Activated CD4-positive, alpha-beta T cell treated with anti-CD3 and anti-CD28 coated beads, Interleukin-2, amount 50 U/mL, for 4 hours (primary cell): ENCODE measurements around the gene WRAP53.

ENCODE experiments used
- DNase-seq, 2 experiments: peaks; one replicate each; pipeline ENCODE4 v3.0.0-alpha.2; 2020

Gene WRAP53

DNA sequence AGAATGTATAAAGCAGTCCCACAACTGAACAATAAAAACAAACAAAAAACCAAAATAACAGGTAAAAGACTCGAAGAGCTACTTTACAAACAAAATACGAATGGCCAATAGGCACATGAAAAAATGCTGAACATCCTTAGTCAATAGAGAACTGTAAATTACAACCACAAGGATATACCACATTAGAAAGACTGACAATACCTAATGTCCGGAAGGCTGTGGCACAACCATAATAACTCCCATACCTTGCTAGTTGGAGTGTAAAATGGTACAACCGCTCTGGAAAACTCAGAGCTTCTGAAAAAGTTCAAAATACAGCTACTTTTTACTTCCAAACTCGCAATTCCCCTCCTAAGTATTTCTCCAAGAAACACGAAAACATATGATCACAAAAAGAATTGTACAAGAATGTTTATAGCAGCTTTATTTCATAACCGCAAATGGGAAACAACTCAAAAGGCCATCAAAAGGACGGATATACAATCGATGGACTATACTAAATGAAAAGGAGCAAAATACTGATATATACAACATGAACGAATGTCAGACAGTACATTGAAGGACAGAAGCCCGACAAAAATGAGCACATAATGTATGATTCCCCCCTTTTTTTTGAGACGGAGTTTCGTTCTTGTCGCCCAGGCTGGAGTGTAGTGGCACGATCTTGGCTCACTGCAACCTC is 3.3 kb upstream of the WRAP53 start:
- no peak for DNase-seq

DNA sequence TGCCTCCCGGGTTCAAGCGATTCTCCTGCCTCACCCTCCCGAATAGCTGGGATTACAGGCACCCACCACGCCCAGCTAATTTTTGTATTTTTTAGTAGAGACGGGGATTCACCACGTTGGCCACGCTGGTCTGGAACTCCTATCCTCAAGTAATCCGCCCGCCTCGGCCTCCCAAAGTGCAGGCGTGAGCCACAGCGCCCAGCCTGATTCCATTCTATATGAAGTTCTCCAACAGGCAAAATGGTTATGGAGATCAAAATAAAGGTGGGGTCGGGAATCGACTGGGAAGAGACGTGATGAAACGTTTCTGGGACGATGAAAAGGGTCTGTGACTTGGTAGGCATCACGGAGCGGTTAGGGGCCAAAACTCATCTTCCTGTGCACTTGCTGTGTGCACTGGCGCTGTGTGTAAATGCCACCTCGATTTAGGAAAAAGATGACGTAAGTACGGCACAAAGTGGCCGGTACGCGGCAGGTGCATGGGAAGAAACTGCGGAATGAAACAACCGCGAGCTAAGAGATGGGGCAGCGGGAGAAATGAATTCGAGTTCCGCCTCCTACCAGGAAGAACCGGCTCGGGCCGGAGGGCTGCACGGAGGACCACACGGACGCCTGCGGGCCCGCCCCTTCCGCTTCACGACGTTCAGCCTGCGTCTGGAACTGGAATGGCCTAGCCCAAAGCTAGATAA is 2.6 kb upstream of the WRAP53 start:
- peak; percentile 79 for DNase-seq

DNA sequence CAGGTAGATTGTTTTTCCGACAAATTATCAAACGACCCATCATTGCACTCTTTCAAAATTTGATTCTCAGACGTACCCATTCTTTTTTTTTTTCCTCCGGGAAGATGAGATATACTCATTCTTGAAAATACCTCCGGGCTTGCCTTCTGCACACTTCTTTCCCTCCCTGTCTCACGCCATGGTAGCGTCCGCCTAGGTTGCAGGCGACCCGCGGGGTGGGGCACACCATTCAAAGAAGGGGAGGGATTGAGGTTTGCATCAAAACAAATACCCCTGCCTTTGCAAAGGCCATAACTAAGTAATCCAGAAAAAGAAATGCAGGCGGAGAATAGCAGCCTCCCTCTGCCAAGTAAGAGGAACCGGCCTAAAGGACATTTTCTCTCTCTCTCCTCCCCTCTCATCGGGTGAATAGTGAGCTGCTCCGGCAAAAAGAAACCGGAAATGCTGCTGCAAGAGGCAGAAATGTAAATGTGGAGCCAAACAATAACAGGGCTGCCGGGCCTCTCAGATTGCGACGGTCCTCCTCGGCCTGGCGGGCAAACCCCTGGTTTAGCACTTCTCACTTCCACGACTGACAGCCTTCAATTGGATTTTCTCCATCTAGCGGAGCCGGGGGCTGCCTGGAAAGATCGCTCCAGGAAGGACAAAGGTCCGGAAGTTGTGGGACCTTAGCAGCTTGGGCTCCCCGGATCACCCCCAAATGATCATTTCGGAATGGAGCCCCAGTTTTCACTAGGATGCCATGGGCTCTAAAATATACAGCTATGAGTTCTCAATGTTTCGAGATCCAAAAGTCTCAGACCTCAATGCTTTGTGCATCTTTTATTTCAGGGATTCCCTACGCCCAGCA is 1.8 kb upstream of the WRAP53 start:
- DNase-seq = peak; percentile 70 to 71

DNA sequence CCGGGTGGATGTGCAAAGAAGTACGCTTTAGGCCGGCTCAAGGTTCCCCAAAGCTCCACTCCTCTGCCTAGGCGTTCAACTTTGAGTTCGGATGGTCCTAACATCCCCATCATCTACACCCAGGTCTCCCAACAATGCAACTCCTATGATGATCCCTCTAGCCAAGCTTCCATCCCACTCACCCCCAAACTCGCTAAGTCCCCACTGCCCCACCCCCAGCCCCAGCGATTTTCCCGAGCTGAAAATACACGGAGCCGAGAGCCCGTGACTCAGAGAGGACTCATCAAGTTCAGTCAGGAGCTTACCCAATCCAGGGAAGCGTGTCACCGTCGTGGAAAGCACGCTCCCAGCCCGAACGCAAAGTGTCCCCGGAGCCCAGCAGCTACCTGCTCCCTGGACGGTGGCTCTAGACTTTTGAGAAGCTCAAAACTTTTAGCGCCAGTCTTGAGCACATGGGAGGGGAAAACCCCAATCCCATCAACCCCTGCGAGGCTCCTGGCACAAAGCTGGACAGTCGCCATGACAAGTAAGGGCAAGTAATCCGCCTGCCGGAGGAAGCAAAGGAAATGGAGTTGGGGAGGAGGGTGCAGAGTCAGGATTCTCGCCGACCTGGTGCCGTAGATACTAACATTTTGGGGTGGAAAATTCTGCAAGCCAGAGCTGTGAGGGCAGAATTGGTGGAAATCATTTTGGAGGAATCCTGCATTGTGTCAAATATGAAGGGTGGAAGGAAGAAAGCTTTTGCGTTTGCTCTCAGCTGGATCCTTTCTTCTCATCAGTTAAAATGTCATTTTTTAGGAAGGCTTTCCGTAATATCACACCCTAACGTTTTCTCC is 987 bp upstream of the WRAP53 start, which contains the start of gene TP53:
Gene TP53 (minus strand): TSS at position 419 of the 836 bp plus-strand sequence. CDS start 10,896 bp downstream, outside the sequence.
- peak; percentile 83 to 86 for DNase-seq

DNA sequence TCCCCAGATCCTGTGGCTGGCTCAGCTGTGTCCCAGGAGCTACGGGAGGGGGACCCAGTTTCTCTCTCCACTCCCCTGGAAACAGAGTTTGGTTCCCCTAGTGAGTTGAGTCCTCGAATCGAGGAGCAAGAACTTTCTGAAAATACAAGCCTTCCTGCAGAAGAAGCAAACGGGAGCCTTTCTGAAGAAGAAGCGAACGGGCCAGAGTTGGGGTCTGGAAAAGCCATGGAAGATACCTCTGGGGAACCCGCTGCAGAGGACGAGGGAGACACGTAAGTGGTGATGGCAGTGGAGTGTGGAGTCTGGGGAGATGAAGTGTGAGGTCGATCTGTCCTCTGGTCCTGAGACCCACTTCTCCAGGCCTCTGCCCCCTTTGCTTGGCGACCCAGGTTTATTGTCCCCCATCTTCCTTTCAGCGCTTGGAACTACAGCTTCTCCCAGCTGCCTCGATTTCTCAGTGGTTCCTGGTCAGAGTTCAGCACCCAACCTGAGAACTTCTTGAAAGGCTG is 585 bp downstream of the WRAP53 start:
- no peak for DNase-seq

DNA sequence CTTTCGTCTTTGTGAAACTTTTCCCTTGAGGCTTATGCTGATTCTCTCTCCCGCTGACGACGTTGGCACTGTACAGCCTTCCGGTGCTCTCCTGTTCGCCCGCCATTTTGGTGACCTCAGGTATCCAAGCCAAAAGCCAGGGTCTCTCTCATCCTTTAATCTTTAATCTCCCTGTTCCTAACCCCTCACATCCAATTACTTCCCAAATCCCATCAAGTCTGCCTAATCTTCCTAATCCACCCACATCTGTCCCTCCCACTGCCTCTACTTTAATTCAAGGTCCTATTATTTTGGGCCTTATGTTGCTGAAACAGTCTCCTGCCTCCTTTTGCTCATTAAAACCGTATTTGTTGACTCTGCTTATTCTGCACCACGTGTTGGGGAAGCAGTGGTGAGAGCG is 7.3 kb downstream of the WRAP53 start:
- no peak for DNase-seq

DNA sequence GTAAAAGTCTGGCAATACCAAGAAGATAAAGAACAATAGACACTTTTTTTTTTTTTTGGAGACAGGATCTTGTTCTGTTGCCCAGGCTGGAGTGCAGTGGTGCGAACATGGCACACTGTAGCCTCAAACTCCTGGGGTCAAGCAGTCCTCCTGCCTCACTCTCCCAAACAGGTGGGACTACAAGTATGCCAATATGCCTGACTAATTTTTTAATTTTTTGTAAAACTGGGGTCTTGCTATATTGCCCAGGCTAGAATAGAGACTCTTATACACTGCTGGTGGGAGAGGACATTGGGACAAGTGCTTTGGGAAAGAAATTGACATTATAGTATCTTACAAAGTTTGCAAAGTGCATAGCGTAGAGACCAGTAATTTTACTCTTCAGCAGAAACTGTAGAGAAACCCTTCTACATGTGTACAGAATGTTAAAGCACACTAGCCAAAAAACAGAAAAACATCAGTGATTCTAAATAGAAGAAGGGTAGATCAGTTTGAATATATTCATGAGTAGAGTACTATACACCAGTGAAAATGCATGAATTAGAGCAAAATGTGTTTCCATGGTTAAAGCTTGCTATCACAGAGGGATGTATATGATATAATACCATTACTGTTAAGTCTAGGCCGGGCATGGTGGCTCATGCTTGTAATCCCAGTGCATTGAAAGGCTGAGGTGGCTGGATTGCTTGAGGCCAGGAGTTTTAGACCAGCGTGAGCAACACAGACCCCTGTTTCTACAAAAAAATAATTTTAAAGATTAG is 9.7 kb downstream of the WRAP53 start:
- no peak for DNase-seq

DNA sequence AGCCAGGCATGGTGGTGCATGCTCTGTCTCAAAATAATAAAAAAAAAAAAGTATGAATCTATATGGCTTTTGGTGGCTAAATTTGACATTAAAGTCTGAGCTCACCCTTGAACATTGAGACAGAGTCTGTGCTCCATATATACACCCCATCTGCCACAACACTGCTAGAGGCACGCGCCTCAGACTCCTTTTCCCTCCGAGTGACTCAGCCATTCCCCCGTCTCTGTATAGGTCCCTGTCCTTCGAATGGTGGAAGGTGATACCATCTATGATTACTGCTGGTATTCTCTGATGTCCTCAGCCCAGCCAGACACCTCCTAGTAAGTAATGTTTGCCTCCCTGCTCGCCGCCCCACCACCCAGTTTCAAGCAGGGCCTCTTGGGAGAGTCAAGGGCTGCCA is 12.2 kb downstream of the WRAP53 start:
- DNase-seq = no peak

DNA sequence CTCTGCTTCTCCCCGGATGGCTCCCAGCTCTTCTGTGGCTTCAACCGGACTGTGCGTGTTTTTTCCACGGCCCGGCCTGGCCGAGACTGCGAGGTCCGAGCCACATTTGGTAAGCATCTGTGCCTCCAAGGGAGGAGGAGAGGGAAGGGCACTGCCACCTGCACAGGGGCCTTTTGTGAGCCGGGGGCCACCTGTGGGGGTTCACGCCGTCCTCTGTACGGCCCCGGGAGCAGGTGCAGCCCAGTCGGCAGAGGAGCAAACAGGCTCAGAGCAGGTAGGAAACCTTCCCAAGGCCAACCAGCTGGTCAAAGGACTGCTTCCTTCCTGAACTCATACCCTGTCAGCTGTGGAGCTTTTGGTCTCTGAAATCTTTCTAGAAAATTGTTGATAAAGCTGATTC is 13.4 kb downstream of the WRAP53 start:
- no peak for DNase-seq

DNA sequence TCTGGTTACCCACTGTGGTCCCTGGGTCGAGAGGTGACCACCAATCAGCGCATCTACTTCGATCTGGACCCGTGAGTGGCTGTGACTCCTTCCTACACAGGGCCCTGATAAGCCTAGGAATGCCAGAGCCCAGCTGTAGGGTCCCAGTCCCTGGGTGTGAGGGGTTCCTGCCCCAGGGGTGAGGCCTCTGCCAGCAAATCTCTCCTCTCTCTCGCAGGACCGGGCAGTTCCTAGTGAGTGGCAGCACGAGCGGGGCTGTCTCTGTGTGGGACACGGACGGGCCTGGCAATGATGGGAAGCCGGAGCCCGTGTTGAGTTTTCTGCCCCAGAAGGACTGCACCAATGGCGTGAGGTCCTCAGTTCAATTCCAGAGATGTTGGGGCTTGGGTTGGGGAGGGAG is 14.5 kb downstream of the WRAP53 start:
- no peak for DNase-seq

DNA sequence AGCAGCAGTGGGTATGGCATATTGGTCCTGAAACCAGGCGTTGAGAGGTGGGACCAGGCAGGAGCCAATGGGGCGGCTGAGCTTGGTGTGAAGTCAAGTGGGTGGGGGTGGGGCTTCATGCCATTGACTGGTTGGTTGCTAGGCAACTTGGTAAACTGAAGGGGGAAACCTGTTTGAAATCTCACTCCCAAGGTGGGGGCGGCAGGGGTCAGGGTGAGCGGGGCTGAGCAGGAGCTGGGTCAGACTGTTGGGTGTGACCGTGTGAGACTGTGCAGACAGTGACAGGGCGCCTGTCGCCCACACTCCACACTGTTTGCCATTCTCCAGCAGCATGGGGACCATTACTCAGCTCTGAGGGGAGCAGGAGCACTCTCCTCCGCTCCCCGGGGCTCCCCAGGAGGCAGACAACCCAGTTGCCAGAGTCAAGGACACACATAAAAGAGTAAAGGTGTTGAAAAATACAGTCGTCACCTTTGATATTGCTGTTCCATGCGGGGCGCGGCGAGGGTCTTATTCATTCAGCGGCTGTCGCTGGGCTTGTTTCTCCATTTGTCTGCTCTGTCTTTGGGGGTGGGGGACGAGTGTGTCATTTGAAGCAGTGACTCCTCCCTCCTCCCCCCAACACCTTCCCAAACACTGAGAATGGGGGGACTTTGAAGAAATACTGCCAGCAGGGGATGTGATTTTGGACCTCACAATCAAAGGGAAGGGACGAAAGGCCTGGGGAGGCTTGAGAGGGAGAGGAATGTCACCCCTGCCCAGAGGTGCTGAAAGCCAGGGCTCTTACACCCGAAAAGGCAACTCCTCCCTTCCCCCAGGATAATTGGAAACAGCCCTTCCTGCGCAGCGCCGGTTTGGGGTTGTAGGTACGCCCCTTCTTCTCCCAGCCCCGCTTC is 15.6 kb downstream of the WRAP53 start:
- DNase-seq = no peak

DNA sequence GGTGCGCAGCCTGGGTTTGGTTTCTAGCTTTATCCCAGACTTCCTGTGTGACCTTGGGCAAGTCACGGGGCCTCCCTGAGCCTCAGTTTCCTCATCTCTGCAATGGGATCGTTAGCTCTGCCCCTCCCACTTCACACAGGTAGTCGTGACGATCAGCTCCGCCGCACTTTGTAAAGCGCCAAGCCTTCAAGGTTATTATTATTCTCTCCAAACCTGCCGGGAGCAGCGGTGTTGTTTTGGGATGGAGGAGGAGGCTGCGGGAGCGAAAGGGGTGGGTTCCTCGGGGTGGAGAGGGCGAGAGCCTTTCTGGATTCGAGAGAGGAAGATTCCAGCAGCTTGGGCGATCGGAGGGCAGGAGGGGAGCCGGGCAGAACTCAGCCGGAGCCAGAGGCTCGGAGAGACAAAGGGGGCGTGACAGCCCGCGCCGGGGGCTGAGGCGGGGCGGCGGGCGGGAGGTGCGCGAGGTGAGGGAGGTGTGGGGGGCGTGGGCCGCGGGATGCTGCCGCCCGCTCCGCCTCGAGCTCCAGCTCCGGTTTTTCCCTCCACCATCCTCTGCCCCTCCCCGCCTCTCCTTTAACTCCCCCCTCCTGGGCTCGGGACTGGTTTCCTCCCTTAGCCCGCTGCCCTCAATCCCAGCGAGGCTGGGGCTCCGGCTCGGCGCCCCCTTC is 16.5 kb downstream of the WRAP53 start, which contains the start of gene EFNB3:
Gene EFNB3 (plus strand): TSS at position 602 of the 668 bp plus-strand sequence. CDS start 397 bp downstream, outside the sequence.
- no peak for DNase-seq

DNA sequence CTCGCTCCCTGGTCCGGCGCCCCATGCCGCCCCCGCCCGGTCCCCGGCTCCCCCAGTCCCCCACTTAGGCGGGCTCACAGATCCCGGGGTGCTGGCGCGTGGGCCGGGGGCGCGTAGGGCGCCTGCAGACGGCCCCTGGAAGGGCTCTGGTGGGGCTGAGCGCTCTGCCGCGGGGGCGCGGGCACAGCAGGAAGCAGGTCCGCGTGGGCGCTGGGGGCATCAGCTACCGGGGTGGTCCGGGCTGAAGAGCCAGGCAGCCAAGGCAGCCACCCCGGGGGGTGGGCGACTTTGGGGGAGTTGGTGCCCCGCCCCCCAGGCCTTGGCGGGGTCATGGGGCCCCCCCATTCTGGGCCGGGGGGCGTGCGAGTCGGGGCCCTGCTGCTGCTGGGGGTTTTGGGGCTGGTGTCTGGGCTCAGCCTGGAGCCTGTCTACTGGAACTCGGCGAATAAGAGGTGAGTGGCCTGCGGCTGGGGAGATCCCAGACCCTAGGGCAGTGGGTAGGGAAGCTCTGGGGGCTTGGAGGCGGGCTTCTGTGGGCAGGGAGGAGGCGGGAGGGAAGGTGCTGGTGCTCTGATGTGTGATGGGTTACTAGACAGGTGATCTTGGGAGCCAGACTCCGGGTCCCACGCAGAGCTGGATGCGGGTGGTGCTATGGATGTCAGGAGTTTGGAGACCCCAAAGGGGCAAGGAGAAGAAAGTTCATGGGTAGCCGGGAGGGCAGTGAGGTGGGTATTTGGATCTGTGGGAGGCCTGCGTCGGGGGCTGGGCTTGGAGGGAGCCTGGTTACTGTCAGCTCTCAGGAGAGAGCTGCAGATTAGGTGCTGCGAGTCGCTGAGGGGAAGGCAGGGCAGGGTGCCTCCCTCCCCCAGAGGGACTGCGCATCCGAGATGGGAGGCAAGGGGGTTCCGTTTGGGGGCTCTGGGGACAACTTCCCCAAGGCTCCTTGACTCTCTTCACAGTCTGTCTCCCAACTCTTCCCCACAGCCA is 17.3 kb downstream of the WRAP53 start:
- DNase-seq = no peak

DNA sequence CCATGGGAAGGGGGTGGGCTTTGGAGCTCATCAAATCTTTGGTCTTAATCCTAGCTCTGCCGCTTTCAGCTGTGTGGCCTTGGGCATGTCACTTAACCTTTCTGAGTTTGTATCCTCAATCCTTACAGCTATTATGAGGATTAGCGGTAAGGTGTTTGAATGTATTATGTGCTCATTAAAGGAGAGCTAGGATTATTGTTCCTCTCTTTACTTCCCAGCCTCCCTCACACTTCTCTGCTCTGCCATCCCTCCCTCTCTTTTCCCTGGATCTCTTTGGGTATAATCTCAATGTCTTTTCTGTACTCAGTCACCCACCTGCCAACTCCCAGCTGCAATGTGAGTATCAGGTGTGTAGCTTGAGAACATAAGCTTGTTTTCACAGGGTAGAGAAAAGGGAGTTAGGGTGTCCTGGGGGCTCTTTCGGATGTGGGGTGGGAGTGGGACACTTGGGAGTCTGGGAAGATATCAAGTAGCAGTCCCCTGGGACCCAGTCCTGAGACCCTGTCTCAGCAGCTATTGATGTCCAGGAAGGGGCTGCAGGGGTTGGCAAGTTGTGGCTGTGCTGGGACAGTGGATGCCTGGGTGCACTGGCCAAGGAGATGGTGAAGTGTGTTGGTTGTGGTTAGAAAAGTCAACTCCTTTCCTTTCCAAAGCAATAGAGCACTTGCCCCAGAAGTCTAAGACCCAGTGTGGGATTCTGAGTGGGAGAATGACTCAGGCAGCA is 18.5 kb downstream of the WRAP53 start:
- no peak for DNase-seq

DNA sequence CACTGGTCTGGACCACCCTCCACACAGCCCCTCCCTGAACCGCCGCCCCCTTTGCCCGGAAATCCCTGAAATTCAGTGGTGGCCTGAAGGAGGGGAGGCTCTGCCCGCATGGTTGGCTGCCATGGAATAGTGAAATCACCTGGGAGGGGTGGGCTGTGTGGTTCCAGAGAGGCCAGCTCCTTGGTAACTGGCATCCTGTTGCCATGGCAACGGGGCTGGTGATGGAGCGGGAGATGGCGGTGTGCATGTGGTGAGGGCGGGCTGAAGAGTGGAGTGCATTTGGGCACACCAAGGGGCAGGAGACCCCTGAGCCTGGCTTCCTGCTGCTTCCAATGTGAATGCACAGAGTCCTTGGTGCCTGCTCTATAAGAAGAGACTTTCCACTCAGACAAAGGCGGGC is 19.2 kb downstream of the WRAP53 start:
- no peak for DNase-seq

DNA sequence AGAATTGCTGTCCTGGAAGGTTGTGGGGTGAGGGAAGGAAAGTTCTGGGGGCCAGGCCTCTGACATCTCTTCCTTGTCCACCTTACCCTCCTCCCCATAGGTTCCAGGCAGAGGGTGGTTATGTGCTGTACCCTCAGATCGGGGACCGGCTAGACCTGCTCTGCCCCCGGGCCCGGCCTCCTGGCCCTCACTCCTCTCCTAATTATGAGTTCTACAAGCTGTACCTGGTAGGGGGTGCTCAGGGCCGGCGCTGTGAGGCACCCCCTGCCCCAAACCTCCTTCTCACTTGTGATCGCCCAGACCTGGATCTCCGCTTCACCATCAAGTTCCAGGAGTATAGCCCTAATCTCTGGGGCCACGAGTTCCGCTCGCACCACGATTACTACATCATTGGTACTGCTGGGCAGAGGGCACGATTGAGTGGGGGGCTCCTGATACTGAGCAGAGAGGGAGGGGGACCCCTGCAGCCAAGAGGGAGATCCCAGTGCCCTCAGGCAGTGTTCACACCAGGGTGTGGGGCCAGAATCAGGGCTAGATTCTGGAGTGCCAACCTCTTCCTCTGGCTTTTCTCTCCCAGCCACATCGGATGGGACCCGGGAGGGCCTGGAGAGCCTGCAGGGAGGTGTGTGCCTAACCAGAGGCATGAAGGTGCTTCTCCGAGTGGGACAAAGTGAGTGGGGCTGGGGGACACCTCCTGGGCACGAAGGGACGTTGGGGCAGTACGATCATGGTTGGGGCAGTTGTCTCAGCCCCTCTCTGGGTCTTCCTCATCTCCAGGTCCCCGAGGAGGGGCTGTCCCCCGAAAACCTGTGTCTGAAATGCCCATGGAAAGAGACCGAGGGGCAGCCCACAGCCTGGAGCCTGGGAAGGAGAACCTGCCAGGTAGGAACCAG is 19.8 kb downstream of the WRAP53 start:
- DNase-seq = no peak

DNA sequence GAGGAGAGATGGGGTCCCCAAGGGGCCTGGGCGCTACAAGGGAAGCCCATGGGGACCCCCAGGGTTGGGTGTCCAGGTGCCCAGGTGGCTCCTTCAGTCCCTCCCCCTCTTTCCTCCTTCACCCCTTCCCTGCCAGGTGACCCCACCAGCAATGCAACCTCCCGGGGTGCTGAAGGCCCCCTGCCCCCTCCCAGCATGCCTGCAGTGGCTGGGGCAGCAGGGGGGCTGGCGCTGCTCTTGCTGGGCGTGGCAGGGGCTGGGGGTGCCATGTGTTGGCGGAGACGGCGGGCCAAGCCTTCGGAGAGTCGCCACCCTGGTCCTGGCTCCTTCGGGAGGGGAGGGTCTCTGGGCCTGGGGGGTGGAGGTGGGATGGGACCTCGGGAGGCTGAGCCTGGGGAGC is 20.8 kb downstream of the WRAP53 start:
- DNase-seq = no peak
